ENCODE results near the gene FOSL2. TPM values are rescaled to one million over a fixed set of nuclear protein-coding genes. Genes with fewer than 3 reads are reported as not detected.
A peak's percentile ranks its signal among the peaks of the same experiment; 100 is the strongest.

The FOSL2 gene
- total and polyA plus RNA-seq, 7 donors, result 20.1 to 278 (median 74.7) TPM

DNA sequence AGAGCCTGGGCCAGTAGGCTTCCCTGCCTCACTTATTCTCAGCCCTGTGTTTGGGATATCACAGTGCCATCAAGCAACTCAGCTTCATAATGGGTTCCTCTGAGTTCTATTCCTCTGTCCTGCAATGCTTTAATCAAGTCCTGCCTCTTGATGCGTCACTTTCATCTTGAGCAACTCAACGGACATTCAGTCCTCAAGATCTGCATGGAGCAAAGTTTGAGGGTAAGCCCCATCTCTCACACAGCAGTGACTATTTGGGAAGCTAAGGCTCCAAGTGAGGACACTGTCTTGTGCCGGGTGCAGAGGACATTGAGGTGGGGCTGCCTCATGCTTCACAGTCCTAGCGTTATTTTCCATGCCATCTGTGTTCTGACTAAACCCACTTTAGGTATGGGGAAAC lies 52.3 kb downstream of the FOSL2 start:
- TF ChIP-seq, protein P1, sequence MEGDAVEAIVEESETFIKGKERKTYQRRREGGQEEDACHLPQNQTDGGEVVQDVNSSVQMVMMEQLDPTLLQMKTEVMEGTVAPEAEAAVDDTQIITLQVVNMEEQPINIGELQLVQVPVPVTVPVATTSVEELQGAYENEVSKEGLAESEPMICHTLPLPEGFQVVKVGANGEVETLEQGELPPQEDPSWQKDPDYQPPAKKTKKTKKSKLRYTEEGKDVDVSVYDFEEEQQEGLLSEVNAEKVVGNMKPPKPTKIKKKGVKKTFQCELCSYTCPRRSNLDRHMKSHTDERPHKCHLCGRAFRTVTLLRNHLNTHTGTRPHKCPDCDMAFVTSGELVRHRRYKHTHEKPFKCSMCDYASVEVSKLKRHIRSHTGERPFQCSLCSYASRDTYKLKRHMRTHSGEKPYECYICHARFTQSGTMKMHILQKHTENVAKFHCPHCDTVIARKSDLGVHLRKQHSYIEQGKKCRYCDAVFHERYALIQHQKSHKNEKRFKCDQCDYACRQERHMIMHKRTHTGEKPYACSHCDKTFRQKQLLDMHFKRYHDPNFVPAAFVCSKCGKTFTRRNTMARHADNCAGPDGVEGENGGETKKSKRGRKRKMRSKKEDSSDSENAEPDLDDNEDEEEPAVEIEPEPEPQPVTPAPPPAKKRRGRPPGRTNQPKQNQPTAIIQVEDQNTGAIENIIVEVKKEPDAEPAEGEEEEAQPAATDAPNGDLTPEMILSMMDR (IDR thresholded peaks at IDR 0.05), result no peak
- ATAC-seq (peak in 2 of 4 donors; percentile 26 to 36), DNase-seq (no peak)
- no peaks in the 10 kb centered on the region for H3K4me1 ChIP-seq
- no peak overlapping the region for H3K27ac ChIP-seq
- H3K4me3 ChIP-seq, result no peak overlapping the region
- H3K27me3 ChIP-seq (ENCODE audit: insufficient read depth in 3 of 3, low read length in 2 of 3), result no peaks in the 10 kb centered on the region
- intact Hi-C loops (cut with DNase I), result no loop called here
- WGBS, 3 donors, result 88 to 91% (median 88%) methylated on average over 4 of the region's 4 CpGs
- H3K36me3 ChIP-seq (ENCODE audit: insufficient read depth in 1 of 2, low read depth in 1 of 2), result no peaks in the 10 kb centered on the region
- H3K9me3 ChIP-seq, result no peaks in the 10 kb centered on the region

DNA sequence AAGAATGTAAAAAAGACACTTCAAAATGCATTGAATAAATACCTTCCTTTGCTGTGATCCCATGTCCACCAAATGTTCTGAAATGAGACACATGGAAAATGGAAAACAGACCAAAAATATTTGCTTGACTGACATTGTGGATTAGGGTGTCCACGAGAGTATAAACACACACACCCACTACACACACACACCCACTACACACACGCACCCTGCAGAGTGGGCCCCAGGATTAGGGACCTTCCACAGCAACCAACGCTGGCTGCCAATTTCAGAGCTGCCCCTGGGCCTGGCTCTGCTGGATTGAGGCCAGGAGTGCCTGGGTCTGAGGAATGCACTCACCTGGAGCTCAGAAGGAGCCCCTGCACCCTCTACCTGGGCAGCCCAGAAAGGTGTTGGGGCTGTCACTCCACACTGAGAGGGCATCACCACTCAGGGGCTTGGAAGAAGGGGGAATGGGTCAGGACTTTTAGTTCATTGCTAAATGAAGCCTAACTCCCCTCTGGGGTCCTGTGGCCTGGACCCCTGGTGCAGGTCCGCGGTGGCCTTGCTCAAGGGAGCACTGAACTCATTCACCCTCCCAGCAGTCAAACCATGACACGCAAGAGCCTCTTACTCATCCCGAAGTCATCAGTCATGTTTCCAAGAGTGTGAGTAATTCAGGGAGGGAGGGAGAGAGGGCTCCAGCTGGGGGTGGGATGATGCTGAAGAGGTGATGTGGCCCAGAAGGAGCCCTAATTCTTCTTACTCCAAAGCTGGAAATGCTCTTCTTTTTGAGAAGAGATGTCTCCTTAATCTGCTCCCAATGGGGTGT lies 53.0 kb downstream of the FOSL2 start:
- H3K9me3 ChIP-seq, result no peaks in the 10 kb centered on the region
- peak in 1 of 2 donors; percentile 40 for DNase-seq
- TF ChIP-seq, protein P1 (IDR thresholded peaks at IDR 0.05), result no peak
- ATAC-seq, result peak; percentile 86 to 91 (median 90)
- no peak overlapping the region for H3K4me3 ChIP-seq
- H3K36me3 ChIP-seq (ENCODE audit: insufficient read depth in 1 of 2, low read depth in 1 of 2), result no peaks in the 10 kb centered on the region
- H3K27me3 ChIP-seq (ENCODE audit: insufficient read depth in 3 of 3, low read length in 2 of 3), result no peaks in the 10 kb centered on the region
- H3K27ac ChIP-seq, result no peak overlapping the region
- 54 to 68% (median 63%) methylated on average over 7 of the region's 7 CpGs for WGBS, 3 donors
- intact Hi-C loops (cut with DNase I), result no loop called here
- no peaks in the 10 kb centered on the region for H3K4me1 ChIP-seq

DNA sequence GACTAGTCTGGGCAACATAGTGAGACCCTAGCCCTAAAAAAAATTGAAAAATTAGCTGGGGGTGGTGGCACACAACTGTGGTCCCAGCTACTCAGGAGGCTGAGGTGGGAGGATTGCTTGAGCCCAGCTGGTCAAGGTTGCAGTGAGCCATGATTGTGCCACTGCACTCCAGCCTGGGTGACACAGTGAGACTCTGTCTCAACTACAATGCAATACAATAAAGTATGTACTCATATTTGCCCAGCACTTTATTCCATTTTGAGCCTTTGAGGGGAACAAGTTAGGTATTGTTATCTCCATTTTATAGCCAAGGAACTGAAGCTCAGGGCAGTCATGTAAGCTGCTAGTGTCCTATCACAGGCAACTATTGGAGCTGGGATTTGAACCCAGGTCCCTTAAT lies 53.9 kb downstream of the FOSL2 start:
- Histone ChIP-seq H3K36me3 (ENCODE audit: insufficient read depth in 1 of 2, low read depth in 1 of 2) (no peaks in the 10 kb centered on the region), H3K9me3 (no peaks in the 10 kb centered on the region), H3K27ac (no peak overlapping the region), H3K27me3 (ENCODE audit: insufficient read depth in 3 of 3, low read length in 2 of 3) (no peaks in the 10 kb centered on the region), H3K4me1 (no peaks in the 10 kb centered on the region), H3K4me3 (no peak overlapping the region)
- TF ChIP-seq, protein P1 (IDR thresholded peaks at IDR 0.05), result no peak
- DNase-seq (no peak), ATAC-seq (no peak)
- intact Hi-C loops (cut with DNase I), result no loop called here

DNA sequence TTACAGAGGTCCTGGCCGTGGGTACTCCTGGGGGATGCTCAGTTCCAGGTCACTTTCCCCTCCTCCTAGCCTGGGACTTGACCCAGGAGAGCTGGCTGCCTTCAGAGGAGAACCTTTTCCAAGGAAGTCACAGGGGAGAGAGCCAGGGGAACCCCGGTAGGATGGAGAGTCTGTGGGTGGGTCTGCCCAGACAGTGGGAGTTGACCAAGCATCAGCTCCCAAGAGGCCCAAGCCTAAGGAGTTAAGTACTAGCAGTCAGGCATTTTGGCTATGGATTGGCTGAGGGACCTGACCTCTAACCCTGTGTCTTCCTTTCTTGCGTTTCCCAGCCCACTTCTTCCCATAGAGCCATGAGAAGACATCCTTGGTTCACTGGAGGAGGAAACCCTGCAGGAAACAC lies 54.4 kb downstream of the FOSL2 start:
- Histone ChIP-seq H3K4me3 (no peak overlapping the region), H3K4me1 (no peaks in the 10 kb centered on the region), H3K27ac (no peak overlapping the region), H3K9me3 (no peaks in the 10 kb centered on the region), H3K36me3 (ENCODE audit: insufficient read depth in 1 of 2, low read depth in 1 of 2) (no peaks in the 10 kb centered on the region), H3K27me3 (ENCODE audit: insufficient read depth in 3 of 3, low read length in 2 of 3) (no peaks in the 10 kb centered on the region)
- ATAC-seq (no peak), DNase-seq (no peak)
- TF ChIP-seq, protein P1 (IDR thresholded peaks at IDR 0.05), result no peak
- intact Hi-C loops (cut with DNase I), result no loop called here
- 69 to 81% (median 77%) methylated on average over 3 of the region's 3 CpGs for WGBS, 3 donors
